ENCODE measurements around the gene KIF7. TPM values are rescaled to one million over a fixed set of nuclear protein-coding genes. Genes with fewer than 3 reads are reported as not detected.

KIF7 gene
- 3.9 to 4.9 TPM (median 4.3 TPM) in 5 replicates for total RNA-seq (2022; extraction: Qiagen RNA extraction; ENCODE audit: low read depth)

GRCh38 chr15:89654847-89655805 is at the start of gene KIF7:
Gene KIF7, minus strand, starts transcription at chr15:89655467. Its CDS starts 2,537 bp downstream, at chr15:89652930.

GRCh38 chr15:89690276-89691218 is 35.3 kb upstream of the KIF7 start, which contains the start of the genes PEX11A and WDR93:
Gene PEX11A, minus strand, starts transcription at chr15:89690754. Its CDS starts 122 bp downstream, at chr15:89690632.
Gene WDR93, plus strand, starts transcription at chr15:89690811. Its CDS starts 10,936 bp downstream, at chr15:89701747.

GRCh38 chr15:89679212-89679611 is 23.9 kb upstream of the KIF7 start, which contains the start of gene PLIN1:
Gene PLIN1, minus strand, starts transcription at chr15:89679367. Its CDS starts 1,878 bp downstream, at chr15:89677489.

Other genes with a start within 250 kb of the KIF7 start
- gene RHCG, start 158.9 kb downstream of the KIF7 start, total RNA-seq (2022; extraction: Qiagen RNA extraction; ENCODE audit: low read depth), result 33.6 to 42.7 TPM (median 35.6 TPM) in 5 replicates
- 12.9 to 16.4 TPM (median 14.2 TPM) in 5 replicates for gene TICRR, start 80.0 kb downstream of the KIF7 start, total RNA-seq (2022; extraction: Qiagen RNA extraction; ENCODE audit: low read depth)
- 0.05 to 0.17 TPM (median 0.08 TPM) in 4 of 5 replicates, not detected in the other for gene PLIN1, start 23.9 kb upstream of the KIF7 start, total RNA-seq (2022; extraction: Qiagen RNA extraction; ENCODE audit: low read depth)
- gene PEX11A, start 35.3 kb upstream of the KIF7 start, total RNA-seq (2022; extraction: Qiagen RNA extraction; ENCODE audit: low read depth), result 5.9 to 7.3 TPM (median 6.6 TPM) in 5 replicates
- 0.13 to 0.21 TPM (median 0.19 TPM) in 5 replicates for gene WDR93, start 35.3 kb upstream of the KIF7 start, total RNA-seq (2022; extraction: Qiagen RNA extraction; ENCODE audit: low read depth)
- gene MESP1, start 95.8 kb upstream of the KIF7 start, total RNA-seq (2022; extraction: Qiagen RNA extraction; ENCODE audit: low read depth), result 2.7 to 8.0 TPM (median 6.3 TPM) in 5 replicates
- gene MESP2, start 120.9 kb upstream of the KIF7 start, total RNA-seq (2022; extraction: Qiagen RNA extraction; ENCODE audit: low read depth), result 0.37 to 0.65 TPM (median 0.62 TPM) in 5 replicates
- 28.0 to 36.2 TPM (median 32.4 TPM) in 5 replicates for gene ANPEP, start 159.4 kb upstream of the KIF7 start, total RNA-seq (2022; extraction: Qiagen RNA extraction; ENCODE audit: low read depth)
- 39.3 to 64.1 TPM (median 47.0 TPM) in 5 replicates for gene AP3S2, start 238.5 kb upstream of the KIF7 start, total RNA-seq (2022; extraction: Qiagen RNA extraction; ENCODE audit: low read depth)